HG03066 (cell line): ENCODE data around the gene SLC41A3.
"Not testable (repeated sequence)": the region's sequence is repeated elsewhere in the genome, so short reads cannot be mapped to it uniquely, and the experiment has no call there.

Experiments
- ATAC-seq: cut with Tn5 transposase; IDR thresholded peaks from one replicate; pipeline ENCODE4 v1.9.1; 2021; ENCODE audit warnings: low read depth; ENCODE audit not compliant: unreplicated experiment

The SLC41A3 gene

DNA sequence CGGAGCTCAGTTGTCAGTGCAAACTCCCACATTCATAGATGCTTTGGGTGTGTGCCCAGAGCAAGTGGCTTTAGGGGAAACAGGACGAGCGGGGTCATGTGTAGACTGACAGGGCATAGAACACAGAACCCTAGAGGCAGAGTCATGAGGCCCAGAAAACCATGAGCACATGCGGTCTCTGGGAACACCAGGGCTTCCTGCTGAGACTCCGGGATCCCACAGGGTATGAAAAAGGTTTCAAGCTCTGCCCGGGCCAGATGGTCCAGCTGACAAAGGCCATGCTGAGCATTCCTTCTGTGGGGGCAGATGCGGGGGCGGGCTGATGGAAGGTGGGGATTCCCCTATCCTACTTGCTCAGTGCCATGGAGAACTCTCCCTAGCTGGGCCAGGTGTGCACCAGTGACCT is 70.2 kb downstream of the SLC41A3 start:
- ATAC-seq: no peak

GRCh38 chr3:126009181-126009580 is 74.7 kb downstream of the SLC41A3 start:
- no peak for ATAC-seq

DNA sequence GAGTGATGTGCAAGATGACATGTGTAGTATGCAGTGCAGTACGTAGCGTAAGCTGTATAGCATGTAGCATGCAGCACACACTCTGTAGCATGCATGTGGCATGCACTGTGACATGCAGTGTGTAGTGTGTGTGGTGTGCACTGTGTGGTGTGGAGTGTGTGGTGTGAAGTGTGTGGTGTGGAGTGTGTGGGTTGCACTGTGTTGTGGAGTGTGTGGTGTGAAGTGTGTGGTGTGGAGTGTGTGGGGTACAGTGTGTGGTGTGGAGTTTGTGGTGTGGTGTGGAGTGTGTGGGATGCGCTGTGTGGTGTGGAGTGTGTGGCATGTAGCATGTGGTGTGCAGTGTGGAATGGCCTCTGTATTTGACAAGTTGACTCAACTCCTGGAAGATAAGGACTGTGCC is 75.7 kb downstream of the SLC41A3 start:
- no peak for ATAC-seq

DNA sequence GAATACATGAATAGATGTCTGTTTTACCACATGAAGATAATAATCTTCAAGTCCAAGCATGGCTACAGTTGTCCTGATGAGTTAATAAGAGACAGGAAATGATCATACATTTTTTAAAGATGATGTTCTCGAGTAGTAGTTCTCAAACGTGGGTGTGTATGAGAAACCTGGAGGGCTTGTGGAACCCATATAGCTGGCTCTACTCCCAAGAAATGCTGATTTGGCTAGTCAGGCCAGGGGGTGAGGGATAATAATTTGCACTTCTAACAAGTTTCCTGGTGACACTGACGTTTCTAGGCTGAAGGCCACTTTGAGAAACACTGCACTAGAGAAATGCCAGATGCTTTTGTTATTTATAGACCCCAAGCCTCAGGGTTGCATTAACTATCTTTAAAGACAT is 78.0 kb downstream of the SLC41A3 start:
- no peak for ATAC-seq

- no peak for ATAC-seq
Measured at GRCh38 chr3:126004692-126005091, 79.2 kb downstream of the SLC41A3 start.

- no peak for ATAC-seq
Measured at GRCh38 chr3:126004217-126004616, 79.7 kb downstream of the SLC41A3 start.

GRCh38 chr3:126003447-126004190 is 80.3 kb downstream of the SLC41A3 start:
- no peak for ATAC-seq

GRCh38 chr3:126002189-126002588 is 81.7 kb downstream of the SLC41A3 start:
- no peak for ATAC-seq

- ATAC-seq: not testable (repeated sequence)
Measured at GRCh38 chr3:125996751-125997150, 87.2 kb downstream of the SLC41A3 start.

DNA sequence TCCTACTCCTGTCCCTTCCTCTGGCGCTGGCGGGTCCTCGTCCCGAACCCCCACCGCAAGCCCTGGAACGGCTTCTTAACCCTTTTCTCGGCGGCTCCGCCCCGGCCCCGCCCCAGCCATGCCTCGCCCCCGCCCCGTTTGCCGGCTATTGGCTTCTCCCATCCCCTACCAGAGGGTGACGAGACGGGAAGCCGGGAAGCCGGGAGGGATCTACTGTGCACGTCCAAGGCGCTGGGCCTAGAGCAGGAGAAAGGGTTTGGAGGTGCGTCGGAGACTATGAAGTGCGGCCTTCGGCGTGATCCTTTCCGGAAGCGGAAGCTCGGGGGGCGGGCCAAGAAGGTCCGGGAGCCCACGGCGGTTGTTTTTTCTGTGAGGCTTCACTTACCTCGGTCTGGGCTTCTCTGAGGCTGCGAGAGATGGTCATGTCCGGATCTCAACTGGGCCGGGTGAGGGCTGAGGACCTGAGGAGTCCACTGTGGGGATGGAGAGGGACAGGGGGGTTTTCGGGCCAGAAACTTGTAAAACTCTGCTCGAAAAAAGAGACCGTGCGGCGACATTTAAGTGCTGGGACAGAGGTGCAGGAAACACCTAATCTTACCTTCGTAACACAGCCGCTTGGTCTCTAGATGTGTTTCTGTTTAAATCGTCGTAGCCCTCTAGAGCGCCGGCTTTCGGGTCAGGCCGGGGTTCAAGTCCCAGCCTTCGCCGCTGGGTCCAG is 93.5 kb downstream of the SLC41A3 start:
- ATAC-seq: peak; percentile 96

GRCh38 chr3:125984951-125985350 is 99.0 kb downstream of the SLC41A3 start:
- not testable (repeated sequence) for ATAC-seq

- not testable (repeated sequence) for ATAC-seq
Measured at GRCh38 chr3:125977104-125977503, 106.8 kb downstream of the SLC41A3 start.

DNA sequence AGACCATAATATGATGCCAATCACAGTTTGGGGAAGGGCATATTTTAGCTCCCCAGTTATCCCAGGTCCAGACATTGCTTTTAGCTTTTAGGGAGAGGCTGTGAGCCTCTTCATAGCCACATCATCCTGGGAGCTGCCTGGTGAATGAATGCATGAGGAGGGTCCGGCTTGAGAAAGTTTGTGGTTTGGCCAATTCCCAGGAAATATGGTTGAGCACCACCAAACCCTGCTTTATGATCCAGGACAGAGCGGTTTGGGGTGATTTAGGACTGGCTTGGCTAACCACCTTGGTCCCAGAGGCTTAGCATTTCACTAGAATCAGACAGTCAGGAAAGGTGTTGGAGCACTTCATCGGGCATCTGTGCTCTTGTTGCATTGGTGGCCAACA is 107.9 kb downstream of the SLC41A3 start:
- ATAC-seq: not testable (repeated sequence)

- not testable (repeated sequence) for ATAC-seq
Measured at GRCh38 chr3:125975245-125976002, 108.5 kb downstream of the SLC41A3 start.

- ATAC-seq: not testable (repeated sequence)
Measured at GRCh38 chr3:125971997-125972944, 111.7 kb downstream of the SLC41A3 start.

GRCh38 chr3:125968701-125969592 is 115.0 kb downstream of the SLC41A3 start, which contains the start of gene ROPN1B:
Gene ROPN1B (plus strand): TSS chr3:125969178. CDS start chr3:125972055, 2,877 bp downstream.
- not testable (repeated sequence) for ATAC-seq

DNA sequence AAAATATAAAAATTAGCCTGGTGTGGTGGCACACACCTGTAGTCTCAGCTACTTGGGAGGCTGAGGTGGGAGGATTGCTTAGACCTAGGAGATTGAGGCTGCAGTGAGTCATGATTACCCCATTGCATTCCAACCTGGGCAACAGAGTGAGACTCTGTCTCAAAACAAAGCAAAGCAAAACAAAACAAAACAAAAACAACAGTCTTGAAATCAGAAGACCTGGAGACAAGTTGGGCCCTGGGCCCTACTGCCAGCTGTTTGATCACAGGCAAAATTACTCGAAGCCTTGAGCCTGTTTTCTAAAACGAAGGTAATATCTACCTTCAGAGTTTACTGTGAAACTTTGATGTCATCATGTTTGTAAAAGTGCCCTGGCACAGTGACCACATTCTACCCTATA is 115.8 kb downstream of the SLC41A3 start:
- ATAC-seq: not testable (repeated sequence)

- ATAC-seq: no peak
Measured at GRCh38 chr3:125967156-125967555, 116.8 kb downstream of the SLC41A3 start.

GRCh38 chr3:125965505-125965904 is 118.4 kb downstream of the SLC41A3 start:
- no peak for ATAC-seq
